SK-N-SH (cell line): ENCODE measurements around the gene ABCC10.

Experiments
- CTCF ChIP-seq: fragments of 200-600 bp; sonication (generic); IDR thresholded peaks from 2 replicates; pipeline ENCODE4 v1.6.1; 2017; ENCODE audit warnings: antibody characterized with exemption, mild to moderate bottlenecking, moderate library complexity
- SIN3A ChIP-seq: IDR thresholded peaks from 2 replicates; pipeline ENCODE4 v1.6.1; 2012; ENCODE audit warnings: low read depth, mild to moderate bottlenecking, low read length, moderate library complexity, borderline replicate concordance

GRCh38 chr6:43461936-43462335 is 34.6 kb downstream of the ABCC10 start:
- no peak for TF ChIP-seq CTCF
- TF ChIP-seq SIN3A: no peak
